Hepatocyte (in vitro differentiated cells): ENCODE data around the gene LRCH1.

Experiments used
- CTCF ChIP-seq: fragments of 200-600 bp; sonication (generic); IDR thresholded peaks from 2 replicates; pipeline ENCODE4 v1.5.1; 2016; ENCODE audit warnings: antibody characterized with exemption, mild to moderate bottlenecking; ENCODE audit not compliant: poor library complexity
- EZH2 ChIP-seq: fragments of 200-600 bp; sonication (generic); IDR thresholded peaks from 2 replicates; pipeline ENCODE4 v1.6.1; 2016; ENCODE audit warnings: antibody characterized with exemption, mild to moderate bottlenecking, borderline replicate concordance
- EZH2phosphoT487 ChIP-seq: fragments of 200-600 bp; sonication (generic); IDR thresholded peaks from one replicate; pipeline ENCODE4 v1.6.1; 2018; ENCODE audit warnings: antibody characterized with exemption, mild to moderate bottlenecking, low read depth, moderate library complexity; ENCODE audit not compliant: unreplicated experiment, severe bottlenecking

GRCh38 chr13:46712524-46712923 is 159.6 kb downstream of the LRCH1 start:
- TF ChIP-seq CTCF: no peak
- no peak for TF ChIP-seq EZH2phosphoT487
- TF ChIP-seq EZH2: no peak
